Prostate gland (tissue), 2 donors: Measurements from ENCODE around the gene DRC1. TPM values are rescaled to one million over a fixed set of nuclear protein-coding genes. Genes with fewer than 3 reads are reported as not detected.

ENCODE experiments used
- DNase-seq: peaks from one replicate; pipeline ENCODE4 v3.0.0-alpha.2; 2019; ENCODE audit warnings: low spot score
- H3K27ac ChIP-seq, 2 donors: fragments of 200-600 bp; sonication (generic); 2 replicates each; pipeline ENCODE4 v1.5.1; 2017 to 2019
- H3K27me3 ChIP-seq: fragments of 200-600 bp; sonication (generic); replicated peaks from 2 replicates; pipeline ENCODE4 v1.5.1; 2019; ENCODE audit not compliant: insufficient read depth
- H3K36me3 ChIP-seq, 2 donors: fragments of 200-600 bp; sonication (generic); 1 replicate in 1 of 2; 2 replicates in 1 of 2; pipeline versions ENCODE4 v1.5.1 to v1.8.1; 2017 to 2019
- H3K4me1 ChIP-seq: fragments of 200-600 bp; sonication (generic); replicated peaks from 2 replicates; pipeline ENCODE4 v1.5.1; 2019
- H3K4me3 ChIP-seq, 2 donors: fragments of 200-600 bp; sonication (generic); 2 replicates each; pipeline ENCODE4 v1.5.1; 2017 to 2019
- H3K9me3 ChIP-seq: fragments of 200-600 bp; sonication (generic); 2 replicates; pipeline ENCODE4 v1.5.1; 2017
- POLR2A ChIP-seq: fragments of 450-650 bp; IDR thresholded peaks from one replicate; pipeline ENCODE4 v1.6.1; 2016; ENCODE audit warnings: antibody characterized with exemption, mild to moderate bottlenecking
- POLR2AphosphoS5 ChIP-seq: sonication (generic); formaldehyde crosslinking; IDR thresholded peaks from one replicate; pipeline ENCODE4 v1.6.1; 2017; ENCODE audit warnings: antibody characterized with exemption
- WGBS: methylation state at CpG from one replicate; pipeline ENCODE4 v1.1.5; 2018; 5-methylcytosine and 5-hydroxymethylcytosine counted together
- intact Hi-C: fragments of 100-400 bp; cut with DNase I; formaldehyde crosslinking; loops from one replicate; pipeline ENCODE4 v1.14.2; 2022
- total RNA-seq, 2 donors: library from RNA; depleted of rRNA; stranded (reverse); fragments of >200 nt; gene quantifications; one replicate each; pipeline ENCODE4 v1.1.0, GENCODE V29; 2016
- TF ChIP-seq, protein P1 (sequence below), 4 experiments: fragments of 200-600 bp in 2 of 4; fragments of 450-650 bp in 2 of 4; sonication (generic) in 2 of 4; IDR thresholded peaks; 1 replicate in 3 of 4; 2 replicates in 1 of 4; pipeline ENCODE4 v1.5.1; 2016 to 2019; ENCODE audit warnings: antibody characterized with exemption in 4 of 4, mild to moderate bottlenecking in 2 of 4, moderate library complexity in 2 of 4

DRC1 gene
- total RNA-seq, 2 donors from 2014 or later = 3.8 TPM; not detected in 1

DNA sequence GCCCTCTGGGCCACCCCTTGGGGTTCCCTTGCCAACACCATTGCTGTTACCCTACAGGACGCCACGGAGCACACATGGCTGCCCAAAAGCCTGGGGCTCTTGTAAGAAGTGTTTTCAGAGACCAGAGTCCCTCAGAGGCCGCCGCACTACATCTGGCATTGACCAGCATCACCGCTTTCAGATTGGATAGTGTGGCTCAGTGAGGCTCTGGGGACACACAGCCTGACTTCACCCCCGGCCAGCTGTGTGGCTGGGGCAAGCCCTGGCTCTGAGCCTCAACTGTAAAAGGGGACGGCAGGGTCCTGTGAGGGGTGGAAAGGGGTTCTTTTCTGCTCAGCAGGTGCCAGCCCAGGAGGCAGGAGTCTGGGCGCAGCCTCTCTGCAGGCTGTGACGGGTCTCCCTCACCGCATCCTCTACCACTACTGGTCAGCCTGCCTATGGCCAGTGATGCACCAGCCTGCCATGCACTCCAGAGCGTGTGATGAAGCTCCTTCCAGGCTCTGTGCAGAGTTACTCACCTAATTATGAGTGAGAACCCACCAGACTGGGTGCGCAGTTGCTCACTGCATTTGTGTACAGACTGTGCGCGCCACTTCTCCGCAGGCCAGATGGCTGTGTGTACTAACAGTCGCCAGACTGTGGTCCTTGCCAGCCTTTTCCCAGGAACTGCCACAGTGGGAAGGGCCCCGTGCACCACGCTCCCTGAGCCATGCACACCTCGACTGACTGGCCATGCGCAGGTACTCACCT lies 86.9 kb downstream of the DRC1 start:
- Histone ChIP-seq H3K27me3 (peaks cover 2% of the 10 kb centered on the region), H3K4me3 (no peak overlapping the region), H3K36me3 (no peaks in the 10 kb centered on the region), H3K4me1 (no peaks in the 10 kb centered on the region), H3K27ac (no peak overlapping the region), H3K9me3 (no peaks in the 10 kb centered on the region)
- TF ChIP-seq POLR2AphosphoS5 = no peak
- no peak for TF ChIP-seq POLR2A
- TF ChIP-seq, protein P1, sequence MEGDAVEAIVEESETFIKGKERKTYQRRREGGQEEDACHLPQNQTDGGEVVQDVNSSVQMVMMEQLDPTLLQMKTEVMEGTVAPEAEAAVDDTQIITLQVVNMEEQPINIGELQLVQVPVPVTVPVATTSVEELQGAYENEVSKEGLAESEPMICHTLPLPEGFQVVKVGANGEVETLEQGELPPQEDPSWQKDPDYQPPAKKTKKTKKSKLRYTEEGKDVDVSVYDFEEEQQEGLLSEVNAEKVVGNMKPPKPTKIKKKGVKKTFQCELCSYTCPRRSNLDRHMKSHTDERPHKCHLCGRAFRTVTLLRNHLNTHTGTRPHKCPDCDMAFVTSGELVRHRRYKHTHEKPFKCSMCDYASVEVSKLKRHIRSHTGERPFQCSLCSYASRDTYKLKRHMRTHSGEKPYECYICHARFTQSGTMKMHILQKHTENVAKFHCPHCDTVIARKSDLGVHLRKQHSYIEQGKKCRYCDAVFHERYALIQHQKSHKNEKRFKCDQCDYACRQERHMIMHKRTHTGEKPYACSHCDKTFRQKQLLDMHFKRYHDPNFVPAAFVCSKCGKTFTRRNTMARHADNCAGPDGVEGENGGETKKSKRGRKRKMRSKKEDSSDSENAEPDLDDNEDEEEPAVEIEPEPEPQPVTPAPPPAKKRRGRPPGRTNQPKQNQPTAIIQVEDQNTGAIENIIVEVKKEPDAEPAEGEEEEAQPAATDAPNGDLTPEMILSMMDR (IDR thresholded peaks at IDR 0.05) = no peak
- 82% methylated on average over 19 of the region's 20 CpGs for WGBS
- intact Hi-C loops = no loop called here
- DNase-seq = no peak

DNA sequence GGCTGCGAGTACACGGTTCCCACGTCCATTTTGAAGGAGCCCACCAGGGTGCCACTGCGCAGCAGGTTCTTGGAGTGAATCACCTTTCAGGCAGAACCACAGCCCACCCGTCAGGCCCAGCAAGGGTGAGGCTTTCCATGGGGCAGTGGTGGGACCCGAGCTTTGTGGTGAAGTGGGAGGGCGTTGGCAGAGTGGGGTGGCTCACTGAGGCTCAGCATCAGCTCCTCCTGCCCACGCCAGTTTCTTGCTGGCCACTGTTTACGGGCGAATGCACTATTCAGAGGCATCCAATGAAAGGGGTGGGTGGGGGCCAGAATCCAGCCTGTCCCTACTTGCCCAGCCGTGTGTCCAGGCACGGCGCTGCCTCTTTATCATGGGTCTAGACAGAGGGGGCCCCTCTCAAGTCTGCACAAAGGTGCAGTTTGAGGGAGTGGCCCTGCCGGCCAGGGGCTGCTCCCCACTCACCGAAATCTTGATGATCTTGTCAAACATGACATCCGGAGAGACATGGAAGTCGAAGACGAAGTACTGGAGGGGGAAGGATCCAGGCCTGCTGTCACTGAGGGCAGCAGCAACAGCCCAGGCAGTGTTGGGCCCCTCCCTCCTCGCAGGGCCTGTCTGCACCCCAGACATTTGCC lies 87.6 kb downstream of the DRC1 start:
- intact Hi-C loops = no loop called here
- WGBS = 68% methylated on average over 19 of the region's 19 CpGs
- H3K36me3 ChIP-seq = no peaks in the 10 kb centered on the region
- TF ChIP-seq POLR2A (no peak), POLR2AphosphoS5 (no peak)
- TF ChIP-seq, protein P1 (IDR thresholded peaks at IDR 0.05) = no peak
- DNase-seq = no peak
- H3K4me1 ChIP-seq = no peaks in the 10 kb centered on the region
- no peaks in the 10 kb centered on the region for H3K9me3 ChIP-seq
- no peak overlapping the region for H3K4me3 ChIP-seq
- H3K27ac ChIP-seq = no peak overlapping the region
- peaks cover 2% of the 10 kb centered on the region for H3K27me3 ChIP-seq

DNA sequence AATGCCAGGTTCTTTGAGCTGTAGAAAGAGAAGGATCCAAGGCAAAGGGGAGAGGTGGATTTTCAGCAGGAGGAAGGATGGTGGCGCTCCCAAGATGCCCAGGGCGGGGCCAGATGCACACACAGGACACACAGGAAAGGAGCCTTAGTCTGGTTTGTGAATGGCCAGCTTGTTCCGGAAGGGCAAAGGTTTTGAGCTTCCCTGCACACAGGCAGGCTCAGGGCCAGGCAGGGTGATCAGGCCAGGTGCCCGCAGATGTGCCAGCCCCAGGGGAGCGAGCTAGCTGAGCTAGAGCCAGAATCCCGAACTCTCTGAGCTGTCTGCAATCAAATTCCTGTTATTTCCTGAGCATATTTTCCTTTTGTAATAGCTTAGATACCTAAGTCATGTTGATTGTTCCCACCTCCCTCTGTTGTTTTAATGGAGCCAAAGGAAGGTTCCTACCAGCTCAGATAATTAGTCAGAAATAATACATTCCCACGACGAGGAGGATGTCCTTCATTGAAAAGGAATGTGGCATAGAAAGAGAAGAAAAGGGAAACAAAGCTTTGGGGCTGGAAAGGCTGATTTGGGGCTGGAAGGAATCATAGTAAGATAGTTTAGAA lies 89.9 kb downstream of the DRC1 start:
- TF ChIP-seq, protein P1 (IDR thresholded peaks at IDR 0.05) = no peak
- TF ChIP-seq POLR2AphosphoS5 = no peak
- TF ChIP-seq POLR2A = no peak
- H3K27me3 ChIP-seq = peaks cover 2% of the 10 kb centered on the region
- intact Hi-C loops = no loop called here
- WGBS = 76% methylated on average over 8 of the region's 8 CpGs
- no peak for DNase-seq
- H3K27ac ChIP-seq = no peak overlapping the region
- H3K4me1 ChIP-seq = no peaks in the 10 kb centered on the region
- no peaks in the 10 kb centered on the region for H3K36me3 ChIP-seq
- H3K9me3 ChIP-seq = no peaks in the 10 kb centered on the region
- H3K4me3 ChIP-seq = no peak overlapping the region

DNA sequence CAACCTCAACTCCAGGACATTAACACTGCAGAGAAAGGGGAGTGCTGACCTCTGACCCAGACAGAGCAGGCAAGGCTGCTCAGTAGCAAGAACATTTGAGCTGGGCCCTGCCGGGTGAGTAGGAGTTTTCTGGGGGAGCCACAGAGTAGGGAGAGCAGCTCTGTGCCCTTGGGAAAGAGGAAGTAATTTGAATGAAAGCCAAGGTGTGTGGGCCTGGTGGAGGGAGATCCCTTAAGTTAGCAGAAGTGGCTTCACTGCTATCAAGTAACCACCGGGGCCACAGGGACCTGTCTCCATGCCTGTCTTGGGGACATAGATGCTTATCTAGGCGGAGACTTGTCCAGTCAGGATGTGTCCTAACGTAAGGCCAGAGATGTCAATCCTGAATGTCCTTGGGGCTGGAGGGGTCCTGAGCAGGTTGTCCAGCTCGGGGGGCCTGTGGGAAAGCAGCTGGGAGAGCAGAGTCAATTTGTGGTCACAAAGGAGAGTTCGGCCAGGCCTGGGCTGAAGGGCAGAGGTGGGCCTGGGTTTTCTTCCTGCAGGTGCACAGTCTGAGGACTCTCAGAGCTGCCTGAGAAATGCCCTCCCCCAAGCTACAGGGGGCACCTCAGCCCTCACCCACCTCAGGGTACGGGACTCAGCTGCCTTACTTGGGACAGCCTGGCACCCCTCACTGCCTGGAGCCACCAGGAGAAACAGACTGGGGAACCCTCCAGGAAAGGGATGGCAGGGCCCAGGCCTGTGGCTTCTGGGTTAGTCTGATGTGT lies 91.2 kb downstream of the DRC1 start:
- WGBS = 90% methylated on average over 7 of the region's 7 CpGs
- no peak overlapping the region for H3K4me3 ChIP-seq
- no peaks in the 10 kb centered on the region for H3K4me1 ChIP-seq
- no peaks in the 10 kb centered on the region for H3K9me3 ChIP-seq
- H3K27me3 ChIP-seq = peaks cover 2% of the 10 kb centered on the region
- DNase-seq = no peak
- no peaks in the 10 kb centered on the region for H3K36me3 ChIP-seq
- TF ChIP-seq POLR2AphosphoS5 (no peak), POLR2A (no peak)
- TF ChIP-seq, protein P1 (IDR thresholded peaks at IDR 0.05) = no peak
- intact Hi-C loops = no loop called here
- H3K27ac ChIP-seq = no peak overlapping the region
